Upper lobe of left lung (tissue), 6 donors: ENCODE data around the gene RBP3. TPM values are rescaled to one million over a fixed set of nuclear protein-coding genes. Genes with fewer than 3 reads are reported as not detected.

ENCODE experiments used
- ATAC-seq, 2 donors: fragments of 200-7000 bp; cut with Tn5 transposase; one replicate each; pipeline ENCODE4 v1.9.1; 2022; ENCODE audit warnings: mild to moderate bottlenecking in 2 of 2, moderate library complexity in 2 of 2; ENCODE audit not compliant: low FRiP score in 2 of 2
- DNase-seq, 2 donors: peaks; one replicate each; pipeline ENCODE4 v3.0.0-alpha.2; 2019 to 2020
- H3K27ac ChIP-seq, 4 donors: fragments of 200-600 bp; sonication (generic); one replicate each; pipeline ENCODE4 v1.5.1; 2016 to 2019
- H3K27me3 ChIP-seq, 4 donors: fragments of 200-600 bp; sonication (generic); one replicate each; pipeline ENCODE4 v1.5.1; 2017 to 2019
- H3K36me3 ChIP-seq, 4 donors: fragments of 200-600 bp; sonication (generic); one replicate each; pipeline ENCODE4 v1.5.1; 2016 to 2019
- H3K4me1 ChIP-seq, 4 donors: fragments of 200-600 bp; sonication (generic); one replicate each; pipeline ENCODE4 v1.5.1; 2018 to 2019
- H3K4me3 ChIP-seq, 4 donors: fragments of 200-600 bp; sonication (generic); one replicate each; pipeline ENCODE4 v1.5.1; 2017 to 2019; ENCODE audit warnings: mild to moderate bottlenecking in 2 of 4, moderate library complexity in 1 of 4
- H3K9me3 ChIP-seq, 4 donors: fragments of 200-600 bp; sonication (generic); one replicate each; pipeline ENCODE4 v1.5.1; 2018 to 2019
- CTCF ChIP-seq, 6 experiments: fragments of 450-650 bp in 4 of 6; fragments of 200-600 bp in 2 of 6; sonication (generic) in 2 of 6; IDR thresholded peaks; one replicate each; pipeline ENCODE4 v1.5.1; 2016 to 2019; ENCODE audit warnings: antibody characterized with exemption in 6 of 6
- EP300 ChIP-seq, 4 donors: sonication (generic); formaldehyde crosslinking; IDR thresholded peaks; one replicate each; pipeline ENCODE4 v1.5.1; 2017; ENCODE audit warnings: antibody characterized with exemption in 4 of 4, control low read depth in 2 of 4
- POLR2A ChIP-seq, 4 donors: fragments of 450-650 bp; IDR thresholded peaks; one replicate each; pipeline ENCODE4 v1.5.1; 2016 to 2017; ENCODE audit warnings: antibody characterized with exemption in 4 of 4, mild to moderate bottlenecking in 2 of 4
- POLR2AphosphoS5 ChIP-seq, 2 donors: sonication (generic); formaldehyde crosslinking; IDR thresholded peaks; one replicate each; pipeline ENCODE4 v1.5.1; 2017; ENCODE audit warnings: antibody characterized with exemption in 2 of 2
- WGBS, 2 donors: methylation state at CpG; one replicate each; pipeline ENCODE4 v1.1.5; 2017 to 2018; 5-methylcytosine and 5-hydroxymethylcytosine counted together
- total RNA-seq, 6 donors: library from RNA; depleted of rRNA in 4 of 6; stranded (reverse); fragments of >200 nt in 4 of 6; gene quantifications; one replicate each; pipeline versions ENCODE4 v1.1.0 to v1.2.1, GENCODE V29; 2016 to 2021
- donor health status: DM: no; HTN: no; CAD: no; lungs with moderate emphysema.
- donor health status: DM: no; HTN: yes; CAD: no; lungs with severe emphysema.

The RBP3 gene
- total RNA-seq, 6 donors from 2014 or later, result not detected

DNA sequence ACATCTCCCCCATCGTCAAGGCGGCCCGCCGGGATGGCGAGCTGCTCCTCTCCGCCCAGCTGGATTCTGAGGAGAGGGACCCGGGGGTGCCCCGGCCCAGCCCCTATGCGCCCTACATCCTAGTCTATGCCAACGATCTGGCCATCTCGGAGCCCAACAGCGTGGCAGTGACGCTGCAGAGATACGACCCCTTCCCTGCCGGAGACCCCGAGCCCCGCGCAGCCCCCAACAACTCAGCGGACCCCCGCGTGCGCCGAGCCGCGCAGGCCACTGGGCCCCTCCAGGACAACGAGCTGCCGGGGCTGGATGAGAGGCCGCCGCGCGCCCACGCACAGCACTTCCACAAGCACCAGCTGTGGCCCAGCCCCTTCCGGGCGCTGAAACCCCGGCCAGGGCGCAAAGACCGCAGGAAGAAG is 38.1 kb upstream of the RBP3 start:
- Histone ChIP-seq H3K4me3 (no peak overlapping the region), H3K4me1 (no peaks in the 10 kb centered on the region), H3K27ac (no peak overlapping the region), H3K36me3 (no peaks in the 10 kb centered on the region), H3K27me3 (no peaks in the 10 kb centered on the region), H3K9me3 (no peaks in the 10 kb centered on the region)
- ATAC-seq (no peak), DNase-seq (peak in 1 of 2 donors; percentile 84)
- 95 to 98% methylated on average over 29 to 37 of the region's 37 CpGs for WGBS, 2 donors
- TF ChIP-seq POLR2AphosphoS5 (IDR thresholded peaks at IDR 0.05) (no peak), POLR2A (IDR thresholded peaks at IDR 0.05) (no peak)

DNA sequence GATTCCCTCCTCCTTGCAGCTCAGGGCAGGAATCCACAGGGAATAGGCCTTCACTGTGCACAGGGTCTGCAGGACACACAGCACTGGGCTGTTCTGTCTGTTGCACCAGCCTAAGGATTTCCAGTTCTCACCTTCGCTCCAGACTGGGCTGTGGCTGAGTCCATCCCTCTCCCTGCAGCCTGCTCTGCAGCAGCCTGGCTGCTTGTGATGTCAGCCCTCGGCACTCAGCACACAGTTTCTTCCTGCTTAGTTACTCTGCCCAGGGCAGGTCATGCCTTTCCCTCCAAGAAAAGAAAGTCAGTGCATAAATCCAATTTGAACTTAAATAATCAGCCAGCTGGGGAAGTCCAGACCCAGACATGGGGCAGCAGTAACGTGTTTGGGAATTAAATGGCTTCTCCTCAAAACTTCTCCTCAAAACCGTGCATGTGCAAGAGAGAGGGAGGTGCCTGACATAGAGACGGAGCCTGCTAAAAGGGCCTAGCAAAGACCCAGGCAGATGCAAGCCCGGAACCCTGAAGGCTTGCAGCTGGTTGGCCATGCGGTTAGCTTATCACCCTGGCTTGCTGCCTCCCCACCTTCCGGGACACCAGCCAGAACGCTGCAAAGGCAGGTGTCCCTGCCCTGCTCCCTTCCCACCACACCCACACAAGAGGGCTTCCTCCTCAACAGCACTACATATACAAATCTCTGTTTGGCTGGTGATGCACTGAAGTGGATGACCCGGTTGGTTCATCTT is 36.8 kb upstream of the RBP3 start:
- no peaks in the 10 kb centered on the region for H3K27me3 ChIP-seq
- 42 to 46% methylated on average over 9 to 10 of the region's 10 CpGs for WGBS, 2 donors
- no peaks in the 10 kb centered on the region for H3K36me3 ChIP-seq
- ATAC-seq (peak in 1 of 2 donors; percentile 8), DNase-seq (no peak)
- TF ChIP-seq EP300 (IDR thresholded peaks at IDR 0.05) (no peak), CTCF (IDR thresholded peaks at IDR 0.05) (no peak), POLR2AphosphoS5 (IDR thresholded peaks at IDR 0.05) (no peak), POLR2A (IDR thresholded peaks at IDR 0.05) (no peak)
- no peak overlapping the region for H3K27ac ChIP-seq
- H3K9me3 ChIP-seq, result no peaks in the 10 kb centered on the region
- H3K4me1 ChIP-seq, result no peaks in the 10 kb centered on the region
- no peak overlapping the region for H3K4me3 ChIP-seq

DNA sequence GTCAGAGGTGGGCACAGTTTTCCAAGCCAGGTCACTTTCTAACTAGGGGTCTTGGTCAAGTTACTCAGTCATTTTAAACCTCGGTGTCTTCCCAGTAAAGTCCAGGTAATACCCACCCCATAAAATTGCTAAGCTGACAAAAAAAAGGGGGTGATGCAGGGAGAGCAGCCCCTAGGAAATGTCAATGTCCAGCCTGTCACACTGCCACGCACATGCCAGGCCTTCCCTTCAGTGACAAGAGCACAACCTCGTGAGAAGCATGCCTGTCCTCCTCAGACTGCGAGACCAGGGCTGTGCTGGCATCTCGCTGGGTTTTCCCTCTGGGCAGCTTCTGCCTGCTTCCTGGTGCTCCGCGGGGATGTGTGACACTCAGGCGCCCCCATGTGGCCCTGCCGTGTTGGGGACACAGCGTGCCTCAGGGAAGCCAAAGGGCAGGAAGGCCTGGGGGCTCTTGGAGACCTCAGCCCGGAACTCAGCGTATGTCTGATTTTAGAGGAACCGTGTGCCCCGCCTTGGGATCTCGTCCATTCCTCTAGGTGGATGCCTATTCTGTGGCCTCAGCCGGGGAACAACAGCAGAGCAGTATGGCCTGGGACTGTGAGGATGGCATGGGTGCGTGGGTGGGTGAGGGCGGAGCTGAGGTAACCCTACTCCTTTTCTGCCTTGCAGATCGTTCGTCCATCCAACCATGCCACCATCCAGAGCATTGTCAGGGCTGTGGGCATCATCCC is 36.1 kb upstream of the RBP3 start:
- peak; percentile 86 to 92 for DNase-seq
- H3K4me3 ChIP-seq, result no peak overlapping the region
- peak; percentile 82 to 92 for ATAC-seq

DNA sequence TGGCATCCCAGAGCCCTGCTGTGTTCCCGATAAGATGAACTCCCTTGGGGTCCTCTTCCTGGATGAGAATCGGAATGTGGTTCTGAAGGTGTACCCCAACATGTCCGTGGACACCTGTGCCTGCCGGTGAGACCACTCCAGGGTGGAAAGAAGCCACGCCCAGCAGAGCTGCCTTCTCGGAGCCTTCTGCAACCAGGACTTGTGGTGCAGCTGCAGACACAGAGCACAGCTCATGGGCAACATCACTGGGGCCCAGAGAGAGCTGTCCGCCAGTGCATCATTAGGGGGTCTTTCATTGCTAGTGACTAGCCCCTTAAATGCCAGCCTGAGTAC is 35.5 kb upstream of the RBP3 start:
- H3K27me3 ChIP-seq, result no peaks in the 10 kb centered on the region
- H3K27ac ChIP-seq, result no peak overlapping the region
- H3K9me3 ChIP-seq, result no peaks in the 10 kb centered on the region
- 89 to 100% methylated on average over 1 to 7 of the region's 7 CpGs for WGBS, 2 donors
- no peak for TF ChIP-seq POLR2A (IDR thresholded peaks at IDR 0.05)
- TF ChIP-seq CTCF (IDR thresholded peaks at IDR 0.05), result no peak
- no peak for TF ChIP-seq EP300 (IDR thresholded peaks at IDR 0.05)
- no peak for TF ChIP-seq POLR2AphosphoS5 (IDR thresholded peaks at IDR 0.05)
- H3K36me3 ChIP-seq, result no peaks in the 10 kb centered on the region
- no peak overlapping the region for H3K4me3 ChIP-seq
- ATAC-seq (no peak), DNase-seq (no peak)
- H3K4me1 ChIP-seq, result no peaks in the 10 kb centered on the region

More for the DNA sequence above, 36.1 kb upstream of the RBP3 start:
- no peaks in the 10 kb centered on the region for H3K36me3 ChIP-seq
- no peaks in the 10 kb centered on the region for H3K27me3 ChIP-seq
- no peak overlapping the region for H3K27ac ChIP-seq
- H3K9me3 ChIP-seq, result no peaks in the 10 kb centered on the region
- TF ChIP-seq POLR2A (IDR thresholded peaks at IDR 0.05) (no peak), CTCF (IDR thresholded peaks at IDR 0.05) (peak; percentile 59 to 91 (median 84))
- H3K4me1 ChIP-seq, result no peaks in the 10 kb centered on the region
- 21 to 39% methylated on average over 2 to 20 of the region's 20 CpGs for WGBS, 2 donors

GRCh38 chr10:47314416-47314970 is 33.7 kb upstream of the RBP3 start:
- H3K4me3 ChIP-seq, result no peak overlapping the region
- H3K9me3 ChIP-seq, result no peaks in the 10 kb centered on the region
- no peaks in the 10 kb centered on the region for H3K27me3 ChIP-seq
- no peaks in the 10 kb centered on the region for H3K4me1 ChIP-seq
- H3K36me3 ChIP-seq, result no peaks in the 10 kb centered on the region
- no peak for ATAC-seq
- DNase-seq, result no peak
- no peak overlapping the region for H3K27ac ChIP-seq
- TF ChIP-seq POLR2AphosphoS5 (IDR thresholded peaks at IDR 0.05) (no peak), CTCF (IDR thresholded peaks at IDR 0.05) (no peak), POLR2A (IDR thresholded peaks at IDR 0.05) (no peak), EP300 (IDR thresholded peaks at IDR 0.05) (no peak)
- 83 to 95% methylated on average over 8 to 9 of the region's 9 CpGs for WGBS, 2 donors
